NB4 (cell line): ENCODE measurements around the gene LRIG1.

Experiments used
- DNase-seq: peaks from one replicate; pipeline ENCODE4 v3.0.0; 2010; ENCODE audit warnings: low read depth
- H3K4me3 ChIP-seq: one replicate; pipeline ENCODE4 v1.5.1; 2011; ENCODE audit warnings: mild to moderate bottlenecking, low read depth, low read length, moderate library complexity
- MAX ChIP-seq: IDR thresholded peaks from 2 replicates; pipeline ENCODE4 v1.6.1; 2011; ENCODE audit warnings: low read depth, low read length
- MYC ChIP-seq: IDR thresholded peaks from 2 replicates; pipeline ENCODE4 v1.6.1; 2011; ENCODE audit warnings: low read depth, low read length
- POLR2A ChIP-seq: IDR thresholded peaks from 2 replicates; pipeline ENCODE4 v1.6.1; 2011; ENCODE audit warnings: mild to moderate bottlenecking; ENCODE audit not compliant: insufficient read length; ENCODE audit errors: extremely low read depth
- TF ChIP-seq, protein P1 (sequence below): IDR thresholded peaks from one replicate; pipeline ENCODE4 v1.5.1; 2012; ENCODE audit warnings: low read depth, low read length

Gene LRIG1

GRCh38 chr3:66499881-66500575, 794 bp downstream of the LRIG1 start:
- DNase-seq = no peak

GRCh38 chr3:66498687-66499621, 1.9 kb downstream of the LRIG1 start:
- no peak for DNase-seq
- H3K4me3 ChIP-seq = no peak overlapping the region
- TF ChIP-seq MAX = no peak
- no peak for TF ChIP-seq POLR2A

More at GRCh38 chr3:66499881-66500575, 794 bp downstream of the LRIG1 start:
- no peak overlapping the region for H3K4me3 ChIP-seq
- no peak for TF ChIP-seq MYC
- no peak for TF ChIP-seq POLR2A
- TF ChIP-seq, protein P1, sequence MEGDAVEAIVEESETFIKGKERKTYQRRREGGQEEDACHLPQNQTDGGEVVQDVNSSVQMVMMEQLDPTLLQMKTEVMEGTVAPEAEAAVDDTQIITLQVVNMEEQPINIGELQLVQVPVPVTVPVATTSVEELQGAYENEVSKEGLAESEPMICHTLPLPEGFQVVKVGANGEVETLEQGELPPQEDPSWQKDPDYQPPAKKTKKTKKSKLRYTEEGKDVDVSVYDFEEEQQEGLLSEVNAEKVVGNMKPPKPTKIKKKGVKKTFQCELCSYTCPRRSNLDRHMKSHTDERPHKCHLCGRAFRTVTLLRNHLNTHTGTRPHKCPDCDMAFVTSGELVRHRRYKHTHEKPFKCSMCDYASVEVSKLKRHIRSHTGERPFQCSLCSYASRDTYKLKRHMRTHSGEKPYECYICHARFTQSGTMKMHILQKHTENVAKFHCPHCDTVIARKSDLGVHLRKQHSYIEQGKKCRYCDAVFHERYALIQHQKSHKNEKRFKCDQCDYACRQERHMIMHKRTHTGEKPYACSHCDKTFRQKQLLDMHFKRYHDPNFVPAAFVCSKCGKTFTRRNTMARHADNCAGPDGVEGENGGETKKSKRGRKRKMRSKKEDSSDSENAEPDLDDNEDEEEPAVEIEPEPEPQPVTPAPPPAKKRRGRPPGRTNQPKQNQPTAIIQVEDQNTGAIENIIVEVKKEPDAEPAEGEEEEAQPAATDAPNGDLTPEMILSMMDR = no peak
- TF ChIP-seq MAX = no peak

GRCh38 chr3:66497985-66498671, 2.7 kb downstream of the LRIG1 start:
- DNase-seq = no peak
- TF ChIP-seq, protein P1 = no peak
- no peak for TF ChIP-seq MYC
- no peak for TF ChIP-seq POLR2A
- no peak for TF ChIP-seq MAX
- no peak overlapping the region for H3K4me3 ChIP-seq

- H3K4me3 ChIP-seq = no peak overlapping the region
- no peak for DNase-seq
- TF ChIP-seq, protein P1 = no peak
- TF ChIP-seq MYC = no peak
- no peak for TF ChIP-seq MAX
- TF ChIP-seq POLR2A = no peak
Measured at GRCh38 chr3:66497288-66497984, 3.4 kb downstream of the LRIG1 start.

- no peak overlapping the region for H3K4me3 ChIP-seq
- no peak for DNase-seq
- TF ChIP-seq MAX (no peak), MYC (no peak), POLR2A (no peak)
- TF ChIP-seq, protein P1 = no peak
Measured at GRCh38 chr3:66496746-66497145, 4.1 kb downstream of the LRIG1 start.
